Measurements from ENCODE around the gene RAP1GAP.

The RAP1GAP gene

DNA sequence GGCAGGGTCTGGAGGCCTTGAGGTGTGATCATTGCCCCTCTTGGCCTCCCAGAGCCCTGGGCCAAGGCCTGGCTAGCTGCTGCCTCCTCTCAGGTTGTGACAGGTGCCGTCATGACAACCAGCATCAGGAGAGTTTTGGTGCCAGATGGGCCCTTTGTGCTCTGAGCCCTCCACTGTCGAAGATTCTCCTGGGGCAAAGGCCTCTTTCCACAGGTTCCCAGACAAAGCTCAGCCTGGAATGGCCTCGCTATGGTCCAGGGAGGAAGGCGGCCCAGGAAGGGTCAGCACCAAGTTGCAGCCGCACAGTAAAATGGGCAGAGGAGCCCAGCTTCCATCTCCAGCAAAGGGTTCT, 81.6 kb downstream of the RAP1GAP start:
- Histone ChIP-seq H3K4me2 (ENCODE audit: low read depth, low read length, poor library complexity, severe bottlenecking) (no peak overlapping the region), H3K9me3 (ENCODE audit: insufficient read depth, low read depth, low read length) (no peaks in the 10 kb centered on the region), H3K4me3 (ENCODE audit: low read length, poor library complexity, severe bottlenecking) (no peak overlapping the region), H3K9ac (ENCODE audit: low read depth, low read length, poor library complexity, severe bottlenecking) (no peak overlapping the region), H3K9me2 (replicated peaks; ENCODE audit: low read depth, low read length) (no peaks in the 10 kb centered on the region), H3K4me1 (ENCODE audit: insufficient read depth, low read length, poor library complexity, severe bottlenecking) (no peaks in the 10 kb centered on the region), H2AFZ (ENCODE audit: low read length) (no peak overlapping the region), H3F3A (ENCODE audit: low read depth) (no peaks in the 10 kb centered on the region), H3K27me3 (ENCODE audit: insufficient read depth, low read length, poor library complexity, severe bottlenecking) (no peaks in the 10 kb centered on the region), H4K20me1 (ENCODE audit: insufficient read depth, low read length, poor library complexity, severe bottlenecking) (no peaks in the 10 kb centered on the region), H3K79me2 (ENCODE audit: insufficient read depth, low read length) (no peaks in the 10 kb centered on the region), H3K36me3 (ENCODE audit: insufficient read depth, low read length) (no peaks in the 10 kb centered on the region)
- TF ChIP-seq CTCF (conservative IDR thresholded peaks at IDR 0.05; ENCODE audit: low read length) (no peak), EZH2phosphoT487 (IDR thresholded peaks at IDR 0.05; ENCODE audit: borderline replicate concordance) (no peak)

DNA sequence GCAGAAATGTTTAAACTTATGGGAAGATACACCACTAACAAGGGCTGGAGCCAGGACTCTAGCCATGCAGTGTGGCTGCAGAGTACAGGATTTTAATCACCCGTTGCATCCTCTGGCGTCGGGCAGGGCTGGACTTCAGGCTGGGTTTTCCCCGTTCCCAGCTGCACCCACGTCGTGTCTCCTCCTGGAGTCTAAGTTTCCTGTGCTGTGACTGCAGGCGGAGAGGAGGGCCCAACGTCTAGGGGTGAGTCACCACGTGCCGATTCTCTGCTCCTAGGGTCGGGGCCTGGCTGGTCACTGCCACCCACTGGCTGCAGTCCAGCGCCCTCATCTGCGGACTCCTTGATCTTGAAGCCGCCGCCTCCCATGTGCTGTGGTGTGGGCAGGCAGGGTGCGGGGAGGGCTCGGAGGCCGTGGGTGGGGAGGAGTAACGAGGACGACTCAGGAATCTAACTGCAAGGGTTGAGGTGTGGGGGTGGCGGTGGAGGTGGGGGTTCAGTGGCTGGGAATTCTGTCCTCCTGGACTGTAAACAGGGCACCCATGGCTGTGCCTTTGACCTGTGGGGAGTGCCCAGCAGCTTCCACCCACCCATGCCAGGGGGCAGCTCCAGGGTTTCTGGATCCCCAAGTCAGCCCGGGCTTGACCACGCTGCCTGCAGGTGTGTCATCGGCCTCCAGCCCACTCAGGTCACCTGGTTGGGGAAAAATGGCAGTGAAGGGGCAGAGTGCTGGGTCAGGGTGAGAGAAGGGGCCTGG, 82.1 kb downstream of the RAP1GAP start:
- Histone ChIP-seq H3K4me1 (ENCODE audit: insufficient read depth, low read length, poor library complexity, severe bottlenecking) (no peaks in the 10 kb centered on the region), H4K20me1 (ENCODE audit: insufficient read depth, low read length, poor library complexity, severe bottlenecking) (no peaks in the 10 kb centered on the region), H3K4me2 (ENCODE audit: low read depth, low read length, poor library complexity, severe bottlenecking) (no peak overlapping the region), H3K9me2 (replicated peaks; ENCODE audit: low read depth, low read length) (no peaks in the 10 kb centered on the region), H3K79me2 (ENCODE audit: insufficient read depth, low read length) (no peaks in the 10 kb centered on the region), H3K27me3 (ENCODE audit: insufficient read depth, low read length, poor library complexity, severe bottlenecking) (no peaks in the 10 kb centered on the region), H3F3A (ENCODE audit: low read depth) (no peaks in the 10 kb centered on the region), H3K36me3 (ENCODE audit: insufficient read depth, low read length) (no peaks in the 10 kb centered on the region), H3K9me3 (ENCODE audit: insufficient read depth, low read depth, low read length) (no peaks in the 10 kb centered on the region), H2AFZ (ENCODE audit: low read length) (no peak overlapping the region), H3K4me3 (ENCODE audit: low read length, poor library complexity, severe bottlenecking) (no peak overlapping the region), H3K9ac (ENCODE audit: low read depth, low read length, poor library complexity, severe bottlenecking) (no peak overlapping the region)
- TF ChIP-seq EZH2phosphoT487 (IDR thresholded peaks at IDR 0.05; ENCODE audit: borderline replicate concordance), result no peak
- no peak for TF ChIP-seq CTCF (conservative IDR thresholded peaks at IDR 0.05; ENCODE audit: low read length)

DNA sequence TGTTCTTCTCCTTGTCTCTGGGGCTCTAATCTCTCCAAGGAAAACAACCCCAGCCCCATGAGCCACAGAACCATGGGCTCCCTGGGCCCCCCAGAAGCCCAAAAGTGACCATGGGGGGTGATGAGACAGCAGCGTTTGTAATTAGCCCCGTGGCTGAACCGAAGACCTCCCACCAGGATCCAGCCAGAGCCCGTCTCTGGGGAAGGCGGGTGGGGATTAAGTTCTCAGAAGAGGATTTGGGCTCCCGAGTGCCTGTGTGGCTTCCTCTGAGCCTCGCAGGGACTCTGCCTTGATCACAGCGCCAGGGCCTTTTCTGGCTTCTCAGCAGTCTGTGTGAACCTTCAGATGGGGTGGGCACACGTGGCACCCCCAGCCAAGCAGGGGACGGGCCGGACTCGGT, 82.9 kb downstream of the RAP1GAP start:
- Histone ChIP-seq H3K9ac (ENCODE audit: low read depth, low read length, poor library complexity, severe bottlenecking) (no peak overlapping the region), H3K4me3 (ENCODE audit: low read length, poor library complexity, severe bottlenecking) (no peak overlapping the region), H3F3A (ENCODE audit: low read depth) (no peaks in the 10 kb centered on the region), H3K36me3 (ENCODE audit: insufficient read depth, low read length) (no peaks in the 10 kb centered on the region), H3K9me2 (replicated peaks; ENCODE audit: low read depth, low read length) (no peaks in the 10 kb centered on the region), H3K4me1 (ENCODE audit: insufficient read depth, low read length, poor library complexity, severe bottlenecking) (no peaks in the 10 kb centered on the region), H3K27me3 (ENCODE audit: insufficient read depth, low read length, poor library complexity, severe bottlenecking) (no peaks in the 10 kb centered on the region), H4K20me1 (ENCODE audit: insufficient read depth, low read length, poor library complexity, severe bottlenecking) (no peaks in the 10 kb centered on the region), H3K79me2 (ENCODE audit: insufficient read depth, low read length) (no peaks in the 10 kb centered on the region), H2AFZ (ENCODE audit: low read length) (no peak overlapping the region), H3K9me3 (ENCODE audit: insufficient read depth, low read depth, low read length) (no peaks in the 10 kb centered on the region), H3K4me2 (ENCODE audit: low read depth, low read length, poor library complexity, severe bottlenecking) (no peak overlapping the region)
- no peak for TF ChIP-seq CTCF (conservative IDR thresholded peaks at IDR 0.05; ENCODE audit: low read length)

Data from Loucy (cell line).